Spinal cord (tissue), 10 donors: ENCODE measurements around the gene ADGRL3. TPM values are rescaled to one million over a fixed set of nuclear protein-coding genes. Genes with fewer than 3 reads are reported as not detected.

Experiments
- DNase-seq, 6 donors: peaks; one replicate each; pipeline versions ENCODE4 v3.0.0 to v3.0.0-alpha.2; 2013 to 2015; ENCODE audit warnings: low spot score in 6 of 6, low read depth in 4 of 6
- H3K27ac ChIP-seq: one replicate; pipeline ENCODE4 v1.5.1; 2013; ENCODE audit warnings: low read depth, low read length, control low read depth
- H3K27me3 ChIP-seq: one replicate; pipeline ENCODE4 v1.6.1; 2013; ENCODE audit warnings: low read length; ENCODE audit not compliant: control insufficient read depth, insufficient read depth
- H3K36me3 ChIP-seq: one replicate; pipeline ENCODE4 v1.6.1; 2013; ENCODE audit warnings: low read length; ENCODE audit not compliant: control insufficient read depth, insufficient read depth
- H3K4me1 ChIP-seq: one replicate; pipeline ENCODE4 v1.6.1; 2013; ENCODE audit warnings: low read length; ENCODE audit not compliant: control insufficient read depth, insufficient read depth
- H3K4me3 ChIP-seq: one replicate; pipeline ENCODE4 v1.5.1; 2013; ENCODE audit warnings: low read depth, low read length, control low read depth
- H3K9me3 ChIP-seq: one replicate; pipeline ENCODE4 v1.6.1; 2013; ENCODE audit warnings: low read length; ENCODE audit not compliant: control insufficient read depth, insufficient read depth
- WGBS: methylation state at CpG from one replicate; pipeline ENCODE4 v1.1.5; 2013; ENCODE audit warnings: missing lambda C conversion rate; ENCODE audit not compliant: insufficient coverage; 5-methylcytosine and 5-hydroxymethylcytosine counted together
- polyA plus RNA-seq, 2 donors: library from polyadenylated mRNA; unstranded; fragments of 120-200 nt; gene quantifications; one replicate each; pipeline ENCODE4 v1.2.1, GENCODE V29; 2013; ENCODE audit not compliant: insufficient read length in 2 of 2
- total RNA-seq, 2 donors: library from RNA; depleted of rRNA in 1 of 2; stranded (reverse); fragments of 120-200 nt in 1 of 2; fragments of >200 nt in 1 of 2; gene quantifications; one replicate each; pipeline versions ENCODE4 v1.2.3 to v1.2.4, GENCODE V29; 2013 to 2014
- donor health status: healthy.

Gene ADGRL3
- total and polyA plus RNA-seq, 4 donors, result 76.2 to 220 (median 114) TPM

DNA sequence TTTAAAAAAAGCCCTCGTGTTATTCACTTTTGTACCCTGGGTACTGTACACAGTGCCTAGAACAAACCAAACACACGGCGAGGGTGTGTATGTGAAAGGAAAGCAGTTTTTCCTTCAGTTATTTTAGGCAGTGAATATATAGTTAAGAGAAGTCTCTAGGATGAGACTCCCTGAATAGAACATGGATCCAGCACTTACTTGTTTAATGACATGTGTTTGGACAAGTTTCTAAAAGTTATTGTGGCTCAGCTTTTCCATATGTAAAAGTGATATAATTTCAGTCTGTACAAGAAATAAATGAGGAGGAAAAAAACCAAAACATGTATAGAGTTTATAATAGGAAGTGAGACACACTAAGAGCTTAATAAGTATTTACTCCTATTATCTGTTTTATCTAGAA is 273.2 kb downstream of the ADGRL3 start:
- Histone ChIP-seq H3K36me3 (no peaks in the 10 kb centered on the region), H3K4me3 (no peak overlapping the region), H3K4me1 (no peaks in the 10 kb centered on the region), H3K27me3 (no peaks in the 10 kb centered on the region), H3K9me3 (no peaks in the 10 kb centered on the region), H3K27ac (no peak overlapping the region)
- WGBS, result no CpG with 5 or more reads among the region's 3 CpGs
- no peak for DNase-seq

DNA sequence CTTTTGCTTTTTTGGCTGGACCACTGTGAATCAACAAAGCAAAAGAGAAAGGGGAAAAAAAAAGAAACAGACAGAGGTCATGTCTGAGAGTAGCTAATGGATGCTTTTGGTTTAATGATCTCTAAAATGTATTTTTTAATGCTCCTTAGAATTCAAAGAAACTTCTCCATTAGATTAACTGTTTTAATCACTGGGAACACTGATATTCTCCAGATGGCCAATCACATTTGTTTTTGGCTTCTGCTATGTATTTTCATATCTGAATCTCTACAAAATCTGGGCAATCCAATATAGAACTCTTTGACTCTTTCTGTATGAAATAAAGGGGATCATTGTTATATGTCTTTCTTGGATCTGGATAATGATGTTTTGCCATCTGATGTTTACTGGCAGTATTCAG is 278.2 kb downstream of the ADGRL3 start:
- DNase-seq, result no peak
- H3K27ac ChIP-seq, result no peak overlapping the region
- H3K27me3 ChIP-seq, result no peaks in the 10 kb centered on the region
- no peaks in the 10 kb centered on the region for H3K4me1 ChIP-seq
- no peaks in the 10 kb centered on the region for H3K36me3 ChIP-seq
- no peaks in the 10 kb centered on the region for H3K9me3 ChIP-seq
- no peak overlapping the region for H3K4me3 ChIP-seq

DNA sequence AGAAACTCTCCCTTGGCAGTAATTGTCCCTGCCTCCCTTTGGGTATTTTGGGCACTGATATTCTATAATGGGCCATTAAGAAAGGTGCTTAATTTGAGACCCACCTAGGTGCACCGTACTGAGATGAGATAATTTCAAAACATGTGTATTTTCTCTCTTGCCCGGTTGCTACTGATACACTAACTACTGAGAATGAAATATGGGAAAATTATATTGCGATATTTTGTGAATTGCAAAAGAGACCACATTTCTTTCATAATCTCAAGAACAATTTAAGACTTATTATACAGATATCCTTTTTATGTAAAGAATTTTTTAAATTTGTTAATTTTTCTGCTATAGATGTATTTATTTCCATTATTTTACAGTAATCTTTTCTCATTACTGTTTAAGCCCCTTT is 284.9 kb downstream of the ADGRL3 start:
- WGBS, result no CpG with 5 or more reads among the region's 3 CpGs
- Histone ChIP-seq H3K4me1 (no peaks in the 10 kb centered on the region), H3K4me3 (no peak overlapping the region), H3K9me3 (no peaks in the 10 kb centered on the region), H3K27ac (no peak overlapping the region), H3K36me3 (no peaks in the 10 kb centered on the region), H3K27me3 (no peaks in the 10 kb centered on the region)
- DNase-seq, result no peak

DNA sequence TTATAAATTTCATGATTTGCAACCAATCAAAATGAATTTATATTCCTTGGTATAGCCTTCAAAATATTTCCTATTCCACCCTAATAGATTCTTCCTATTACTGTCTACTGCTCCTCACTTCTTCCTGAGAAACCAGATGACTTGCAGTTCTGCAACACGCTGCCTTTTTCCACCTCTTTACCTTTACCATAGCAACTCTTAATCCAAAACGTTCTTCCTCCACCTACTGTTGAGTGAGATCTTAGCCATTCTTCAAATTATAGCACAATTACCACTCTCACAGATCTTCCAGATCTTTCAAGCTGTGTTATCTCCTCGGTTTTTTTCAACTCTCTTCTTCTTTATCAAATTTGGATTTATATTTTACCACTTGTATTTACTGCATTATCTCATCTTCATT is 289.8 kb downstream of the ADGRL3 start:
- Histone ChIP-seq H3K27me3 (no peaks in the 10 kb centered on the region), H3K4me3 (no peak overlapping the region), H3K36me3 (no peaks in the 10 kb centered on the region), H3K27ac (no peak overlapping the region), H3K9me3 (no peaks in the 10 kb centered on the region), H3K4me1 (no peaks in the 10 kb centered on the region)
- no peak for DNase-seq
- WGBS, result 45% methylated on average over 2 of the region's 3 CpGs

DNA sequence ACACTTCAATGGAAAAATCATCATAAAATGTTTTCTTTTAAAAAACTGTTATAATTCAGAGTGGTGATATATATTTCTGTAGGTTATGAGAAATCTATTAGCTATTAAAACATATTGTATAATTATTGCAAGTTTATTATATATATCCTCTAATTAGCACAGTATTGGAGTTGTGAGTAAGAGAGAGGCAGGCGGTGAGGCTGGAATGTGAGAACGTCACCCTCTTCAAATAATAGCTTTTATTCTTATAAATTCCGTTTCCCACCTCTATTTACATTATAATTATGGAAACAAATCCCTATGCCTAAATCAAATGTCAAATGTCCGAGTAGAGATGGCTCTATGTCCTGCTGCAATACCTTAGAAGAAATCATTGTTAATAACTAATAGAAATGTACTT is 292.9 kb downstream of the ADGRL3 start:
- Histone ChIP-seq H3K27me3 (no peaks in the 10 kb centered on the region), H3K27ac (no peak overlapping the region), H3K4me3 (no peak overlapping the region), H3K36me3 (no peaks in the 10 kb centered on the region), H3K9me3 (no peaks in the 10 kb centered on the region), H3K4me1 (no peaks in the 10 kb centered on the region)
- no peak for DNase-seq
- no CpG with 5 or more reads among the region's 4 CpGs for WGBS

DNA sequence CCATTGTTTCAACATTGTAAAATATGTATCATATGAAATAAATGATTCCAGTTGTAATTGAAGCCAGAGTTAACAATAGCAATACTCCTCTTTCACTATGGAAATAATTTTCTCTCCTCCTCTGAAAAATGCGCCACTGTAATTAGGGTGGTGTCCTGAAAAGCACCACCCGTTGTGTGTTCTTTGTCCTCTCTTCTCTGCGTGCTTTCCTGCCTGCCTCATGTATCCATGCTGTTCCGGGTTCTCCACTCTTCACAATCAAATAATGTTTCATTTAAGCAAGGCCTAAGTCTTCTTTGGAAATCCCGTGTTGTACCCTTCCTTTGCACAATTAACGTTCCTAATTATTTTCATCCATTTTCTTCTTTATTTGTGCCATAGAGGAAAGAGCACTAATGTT is 293.3 kb downstream of the ADGRL3 start:
- no peak overlapping the region for H3K4me3 ChIP-seq
- 73% methylated on average over 2 of the region's 6 CpGs for whole genome bisulfite sequencing
- no peak for DNase-seq

DNA sequence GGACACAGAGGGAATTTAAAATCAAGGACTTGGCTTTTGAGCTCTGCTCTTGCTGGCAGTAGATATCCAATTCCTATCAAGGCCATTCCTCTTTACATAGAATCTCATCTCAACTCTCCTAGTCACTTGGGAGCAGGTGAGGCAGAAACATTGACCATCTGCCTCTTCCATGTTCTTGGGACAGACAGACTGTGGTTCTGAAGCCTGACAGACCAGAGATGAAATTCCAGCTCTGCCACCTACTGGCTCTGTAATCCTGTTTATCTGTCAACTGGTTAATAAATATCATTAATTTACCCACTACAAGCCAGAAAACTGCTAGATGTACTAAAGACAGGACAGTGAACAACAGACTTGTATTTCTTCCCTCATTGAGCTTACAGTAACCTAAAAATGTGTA is 300.8 kb downstream of the ADGRL3 start:
- Histone ChIP-seq H3K36me3 (no peaks in the 10 kb centered on the region), H3K9me3 (no peaks in the 10 kb centered on the region), H3K4me1 (no peaks in the 10 kb centered on the region), H3K27me3 (no peaks in the 10 kb centered on the region), H3K4me3 (no peak overlapping the region), H3K27ac (no peak overlapping the region)
- no peak for DNase-seq

More for the DNA sequence above, 293.3 kb downstream of the ADGRL3 start:
- Histone ChIP-seq H3K9me3 (no peaks in the 10 kb centered on the region), H3K27ac (no peak overlapping the region), H3K27me3 (no peaks in the 10 kb centered on the region), H3K36me3 (no peaks in the 10 kb centered on the region), H3K4me1 (no peaks in the 10 kb centered on the region)

DNA sequence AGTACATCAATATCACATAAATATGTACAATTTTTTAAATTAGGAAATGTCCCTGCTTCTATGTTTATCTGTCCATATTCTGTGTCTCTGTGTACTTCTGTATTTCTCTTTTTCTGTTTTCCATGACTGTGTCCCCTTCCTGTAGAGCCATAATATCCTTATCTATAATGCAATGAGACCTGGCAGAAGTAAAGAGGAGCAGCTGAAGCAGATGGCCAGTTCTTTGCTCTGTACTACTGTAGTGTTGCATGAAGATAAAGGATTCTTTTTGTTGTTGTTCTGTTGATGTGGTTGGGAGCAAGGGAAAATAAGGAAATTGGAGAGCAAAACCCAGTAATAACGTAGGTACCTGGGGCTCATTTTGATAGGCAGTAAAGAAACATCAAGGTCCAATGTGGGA is 301.7 kb downstream of the ADGRL3 start:
- H3K27me3 ChIP-seq, result no peaks in the 10 kb centered on the region
- H3K9me3 ChIP-seq, result no peaks in the 10 kb centered on the region
- H3K4me3 ChIP-seq, result no peak overlapping the region
- no peaks in the 10 kb centered on the region for H3K4me1 ChIP-seq
- H3K36me3 ChIP-seq, result no peaks in the 10 kb centered on the region
- H3K27ac ChIP-seq, result no peak overlapping the region
- DNase-seq, result peak in 2 of 6 donors; percentile 19 to 37
- 54% methylated on average over 1 of the region's 1 CpG for WGBS

DNA sequence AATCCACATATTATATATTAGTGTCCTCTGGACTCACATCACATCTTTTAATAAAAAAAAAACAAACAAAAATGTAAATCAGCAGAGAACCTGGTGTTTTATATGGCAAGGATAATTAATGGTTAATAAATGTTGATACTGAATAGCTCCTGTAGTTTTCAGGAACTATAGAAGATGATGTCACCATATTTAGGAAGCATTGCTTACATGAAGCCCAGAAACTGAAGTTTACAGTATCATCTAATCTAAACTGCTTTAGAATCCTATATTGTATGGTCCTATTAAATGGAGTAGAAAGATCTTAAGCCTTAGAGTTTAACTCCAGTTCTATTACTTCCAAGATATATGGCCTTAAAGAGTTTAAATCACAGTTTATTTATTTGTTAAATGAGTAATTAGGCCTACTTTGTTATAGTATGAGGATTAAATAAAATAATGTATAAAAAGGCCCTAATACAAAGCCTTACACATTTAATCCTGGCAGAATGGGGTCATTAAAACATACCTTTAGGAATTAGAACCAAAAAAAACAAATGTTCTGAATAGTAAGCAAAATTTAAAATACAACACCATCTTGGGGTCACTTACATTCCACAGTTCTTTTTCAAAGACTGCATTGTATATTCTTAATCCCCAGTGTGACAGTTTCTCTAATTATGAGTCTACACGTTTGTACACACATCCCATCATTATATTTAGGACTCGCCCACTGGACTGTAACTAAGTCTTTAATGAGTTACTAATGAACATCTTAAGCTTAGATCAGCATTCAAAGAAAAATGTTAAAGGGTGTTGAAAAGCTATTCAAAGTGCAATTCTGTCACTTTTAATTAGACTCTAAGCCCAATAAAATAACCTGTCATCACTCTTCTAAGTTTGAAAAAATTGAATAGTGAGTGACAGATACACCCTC is 305.9 kb downstream of the ADGRL3 start:
- H3K9me3 ChIP-seq, result peaks cover 3% of the 10 kb centered on the region
- H3K27me3 ChIP-seq, result no peaks in the 10 kb centered on the region
- H3K4me1 ChIP-seq, result no peaks in the 10 kb centered on the region
- DNase-seq, result peak in 1 of 6 donors; percentile 37
- WGBS, result no CpG with 5 or more reads among the region's 2 CpGs
- no peak overlapping the region for H3K4me3 ChIP-seq
- H3K36me3 ChIP-seq, result no peaks in the 10 kb centered on the region
- peak overlapping the region; percentile 7 for H3K27ac ChIP-seq

DNA sequence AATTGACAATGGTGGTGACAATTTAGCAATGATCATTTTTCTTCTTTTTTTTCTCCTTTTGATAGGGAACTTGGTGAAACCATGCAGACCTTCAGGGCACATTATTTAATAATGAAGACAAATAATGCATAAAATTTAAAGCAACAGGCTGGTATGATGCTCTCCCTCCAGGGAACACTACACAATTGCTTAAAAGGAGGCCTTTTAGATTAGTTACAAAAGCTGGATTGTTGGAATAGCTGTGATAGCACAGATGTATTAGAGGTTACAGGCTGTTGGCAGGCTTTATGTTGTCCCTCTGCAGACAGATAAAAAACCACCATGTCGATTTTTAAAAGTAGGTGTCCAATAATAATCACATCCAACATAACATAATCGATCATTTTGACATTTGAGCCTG is 307.0 kb downstream of the ADGRL3 start:
- Histone ChIP-seq H3K4me3 (no peak overlapping the region), H3K9me3 (peaks cover 3% of the 10 kb centered on the region), H3K36me3 (no peaks in the 10 kb centered on the region), H3K27ac (no peak overlapping the region), H3K27me3 (no peaks in the 10 kb centered on the region), H3K4me1 (no peaks in the 10 kb centered on the region)
- peak in 1 of 6 donors; percentile 20 for DNase-seq
- no CpG with 5 or more reads among the region's 2 CpGs for WGBS
